H9 (cell line): ENCODE measurements around the gene CAMSAP2. TPM values are rescaled to one million over a fixed set of nuclear protein-coding genes. Genes with fewer than 3 reads are reported as not detected.

ENCODE experiments used
- DNase-seq: peaks from one replicate; pipeline ENCODE4 v3.0.0-alpha.2; 2017
- H2AFZ ChIP-seq: one replicate; pipeline ENCODE4 v1.6.1; 2013; ENCODE audit warnings: mild to moderate bottlenecking, low read length, control low read depth, moderate library complexity
- H2AK5ac ChIP-seq: 2 replicates; pipeline ENCODE4 v1.6.1; 2013; ENCODE audit warnings: low read length, control low read depth, mixed read lengths; ENCODE audit not compliant: insufficient read length
- H2BK120ac ChIP-seq: one replicate; pipeline ENCODE4 v1.6.1; 2013; ENCODE audit warnings: low read depth, mild to moderate bottlenecking, low read length, control low read depth, inconsistent platforms; ENCODE audit not compliant: poor library complexity, severe bottlenecking
- H2BK12ac ChIP-seq: 2 replicates; pipeline ENCODE4 v1.6.1; 2013; ENCODE audit warnings: low read length, control low read depth, mixed read lengths, low read depth; ENCODE audit not compliant: insufficient read length
- H2BK15ac ChIP-seq: 2 replicates; pipeline ENCODE4 v1.6.1; 2013; ENCODE audit warnings: low read depth, low read length, control low read depth
- H2BK20ac ChIP-seq: one replicate; pipeline ENCODE4 v1.6.1; 2013; ENCODE audit warnings: low read depth, mild to moderate bottlenecking, low read length, control low read depth, inconsistent platforms; ENCODE audit not compliant: poor library complexity, severe bottlenecking
- H2BK5ac ChIP-seq: 2 replicates; pipeline ENCODE4 v1.6.1; 2013; ENCODE audit warnings: low read length, control low read depth, mixed read lengths; ENCODE audit not compliant: insufficient read length
- H3K14ac ChIP-seq: 2 replicates; pipeline ENCODE4 v1.6.1; 2013; ENCODE audit warnings: low read length, control low read depth; ENCODE audit not compliant: insufficient read depth
- H3K18ac ChIP-seq: 2 replicates; pipeline ENCODE4 v1.6.1; 2013; ENCODE audit warnings: low read depth, mild to moderate bottlenecking, mixed read lengths, low read length, control low read depth; ENCODE audit not compliant: insufficient read length
- H3K23ac ChIP-seq: 2 replicates; pipeline ENCODE4 v1.6.1; 2013; ENCODE audit warnings: low read length, control low read depth, mixed read lengths, low read depth; ENCODE audit not compliant: insufficient read length
- H3K23me2 ChIP-seq: 2 replicates; pipeline ENCODE4 v1.6.1; 2013; ENCODE audit warnings: low read depth, mild to moderate bottlenecking, mixed read lengths, low read length, control low read depth; ENCODE audit not compliant: insufficient read length, poor library complexity, severe bottlenecking
- H3K27ac ChIP-seq: 2 replicates; pipeline ENCODE4 v1.5.1; 2013; ENCODE audit warnings: low read length, control low read depth, mixed read lengths, low read depth; ENCODE audit not compliant: insufficient read length
- H3K27me3 ChIP-seq: 2 replicates; pipeline ENCODE4 v1.6.1; 2013; ENCODE audit warnings: low read length, control low read depth, inconsistent platforms; ENCODE audit not compliant: insufficient read depth
- H3K4ac ChIP-seq: 2 replicates; pipeline ENCODE4 v1.6.1; 2013; ENCODE audit warnings: low read depth, mild to moderate bottlenecking, control low read depth, inconsistent platforms, low read length, moderate library complexity
- H3K4me1 ChIP-seq: 2 replicates; pipeline ENCODE4 v1.6.1; 2013; ENCODE audit warnings: low read length, control low read depth, inconsistent platforms; ENCODE audit not compliant: insufficient read depth
- H3K4me2 ChIP-seq: 2 replicates; pipeline ENCODE4 v1.6.1; 2013; ENCODE audit warnings: low read length, control low read depth, mixed read lengths; ENCODE audit not compliant: insufficient read length, insufficient read depth
- H3K56ac ChIP-seq: 2 replicates; pipeline ENCODE4 v1.6.1; 2013; ENCODE audit warnings: low read depth, mild to moderate bottlenecking, mixed read lengths, low read length, control low read depth; ENCODE audit not compliant: insufficient read length
- H3K79me1 ChIP-seq: 2 replicates; pipeline ENCODE4 v1.6.1; 2013; ENCODE audit warnings: low read depth, mild to moderate bottlenecking, moderate library complexity, low read length, control low read depth, inconsistent platforms; ENCODE audit not compliant: insufficient read depth, poor library complexity, severe bottlenecking
- H3K79me2 ChIP-seq: 2 replicates; pipeline ENCODE4 v1.6.1; 2013; ENCODE audit warnings: low read length, control low read depth, inconsistent platforms; ENCODE audit not compliant: insufficient read depth
- H3K9ac ChIP-seq: 2 replicates; pipeline ENCODE4 v1.6.1; 2013; ENCODE audit warnings: low read length, control low read depth, mixed read lengths; ENCODE audit not compliant: insufficient read length; ENCODE audit errors: extremely low read depth
- H3K9me3 ChIP-seq: one replicate; pipeline ENCODE4 v1.6.1; 2013; ENCODE audit warnings: low read depth, low read length, inconsistent platforms; ENCODE audit not compliant: control insufficient read depth
- H3T11ph ChIP-seq: one replicate; pipeline ENCODE4 v1.6.1; 2013; ENCODE audit warnings: mild to moderate bottlenecking, low read length, control low read depth, inconsistent platforms
- H4K20me1 ChIP-seq: one replicate; pipeline ENCODE4 v1.6.1; 2013; ENCODE audit not compliant: control insufficient read depth, insufficient read length, insufficient read depth
- H4K5ac ChIP-seq: 2 replicates; pipeline ENCODE4 v1.6.1; 2013; ENCODE audit warnings: low read depth, mild to moderate bottlenecking, mixed read lengths, low read length, control low read depth; ENCODE audit not compliant: insufficient read length
- H4K8ac ChIP-seq: replicated peaks from 2 replicates; pipeline ENCODE4 v1.6.1; 2013; ENCODE audit warnings: low read length, control low read depth, mixed read lengths, low read depth; ENCODE audit not compliant: insufficient read length
- H4K91ac ChIP-seq: 2 replicates; pipeline ENCODE4 v1.6.1; 2013; ENCODE audit warnings: low read depth, mild to moderate bottlenecking, moderate library complexity, mixed read lengths, low read length, control low read depth; ENCODE audit not compliant: insufficient read length
- H3K27ac Mint-ChIP-seq, 3 experiments: 2 replicates in 2 of 3; 3 replicates in 1 of 3; pipeline ENCODE4 v1.8.0; 2020 to 2021; ENCODE audit warnings: mixed read lengths in 3 of 3, mild to moderate bottlenecking in 1 of 3, moderate library complexity in 1 of 3
- H3K27me3 Mint-ChIP-seq: 2 replicates; pipeline ENCODE4 v1.8.0; 2021; ENCODE audit warnings: low read depth, mild to moderate bottlenecking, moderate library complexity, mixed read lengths
- H3K36me3 Mint-ChIP-seq, 3 experiments: 2 replicates in 2 of 3; 3 replicates in 1 of 3; pipeline ENCODE4 v1.8.0; 2020 to 2021; ENCODE audit warnings: low read depth in 3 of 3, mixed read lengths in 3 of 3; ENCODE audit not compliant: insufficient read depth in 1 of 3
- H3K4me1 Mint-ChIP-seq, 2 experiments: 2 replicates each; pipeline ENCODE4 v1.8.0; 2020; ENCODE audit warnings: mixed read lengths in 2 of 2
- H3K4me3 Mint-ChIP-seq, 2 experiments: 2 replicates in 1 of 2; 3 replicates in 1 of 2; pipeline ENCODE4 v1.8.0; 2020 to 2021; ENCODE audit warnings: mild to moderate bottlenecking in 2 of 2, mixed read lengths in 2 of 2, moderate library complexity in 1 of 2
- H3K9me3 Mint-ChIP-seq, 2 experiments: 2 replicates in 1 of 2; 3 replicates in 1 of 2; pipeline ENCODE4 v1.8.0; 2020; ENCODE audit warnings: mild to moderate bottlenecking in 2 of 2, mixed read lengths in 2 of 2, moderate library complexity in 1 of 2
- CTCF ChIP-seq: fragments of 200-600 bp; sonication (generic); conservative IDR thresholded peaks from 3 replicates; pipeline ENCODE4 v1.8.0; 2021; ENCODE audit warnings: antibody characterized with exemption, mild to moderate bottlenecking
- WGBS: extraction: QIAGEN DNeasy Blood & Tissue Kit; methylation state at CpG from one replicate; pipeline ENCODE4 v1.1.7; 2013; ENCODE audit warnings: missing lambda C conversion rate, low lambda C conversion rate, mixed read lengths; ENCODE audit not compliant: insufficient read length; ENCODE audit errors: extremely low coverage; 5-methylcytosine and 5-hydroxymethylcytosine counted together
- total RNA-seq: library from RNA; stranded (reverse); gene quantifications from 2 replicates; pipeline ENCODE4 v1.2.1, GENCODE V29; 2021

CAMSAP2 gene
- total RNA-seq, 1 experiment from 2014 or later: 33.7 TPM

GRCh38 chr1:200872446-200873115 is 133.9 kb downstream of the CAMSAP2 start, which contains the start of gene GPR25:
Gene GPR25, plus strand, starts transcription at chr1:200872981. Its CDS starts 57 bp downstream, at chr1:200873038.
- H2BK12ac ChIP-seq: no peak within 1 kb of the TSS
- TF ChIP-seq CTCF: no peak
- no peak within 1 kb of the TSS for H2BK20ac ChIP-seq
- H3K4me2 ChIP-seq: no peak within 1 kb of the TSS
- no peak within 1 kb of the TSS; the same call in 1 of the 2 replicates for H2BK15ac ChIP-seq
- no peaks in the 10 kb centered on the region for H3K23me2 ChIP-seq
- no peak within 1 kb of the TSS for H2BK5ac ChIP-seq
- peaks cover 17 to 18% of the 10 kb centered on the region in 2 experiments for H3K4me1 Mint-ChIP-seq
- H3K4me3 Mint-ChIP-seq: no peak within 1 kb of the TSS
- H3K9ac ChIP-seq: no peak within 1 kb of the TSS
- 0 out of 2 replicates have a peak within 1 kb of the TSS, but pooled peaks have one; percentile 33 for H3K14ac ChIP-seq
- H3K27ac ChIP-seq: no peak within 1 kb of the TSS
- no peaks in the 10 kb centered on the region for H3K27me3 ChIP-seq
- no peaks in the 10 kb centered on the region; a peak in 1 of 7 replicates for H3K36me3 Mint-ChIP-seq
- H3K4ac ChIP-seq: no peak within 1 kb of the TSS
- WGBS: no CpG with 5 or more reads among the region's 23 CpGs
- H3K79me2 ChIP-seq: no peaks in the 10 kb centered on the region
- no peaks in the 10 kb centered on the region for H3K27me3 Mint-ChIP-seq
- no peak within 1 kb of the TSS for H3K23ac ChIP-seq
- H3K9me3 ChIP-seq: no peaks in the 10 kb centered on the region
- no peaks in the 10 kb centered on the region for H3K79me1 ChIP-seq
- H3T11ph ChIP-seq: no peak within 1 kb of the TSS
- H3K56ac ChIP-seq: no peak within 1 kb of the TSS
- H3K9me3 Mint-ChIP-seq: no peaks in the 10 kb centered on the region
- H3K4me1 ChIP-seq: peaks cover 4% of the 10 kb centered on the region
- H4K5ac ChIP-seq: no peak within 1 kb of the TSS
- no peaks in the 10 kb centered on the region for H4K20me1 ChIP-seq
- no peak within 1 kb of the TSS for H3K27ac Mint-ChIP-seq
- H2AFZ ChIP-seq: no peak within 1 kb of the TSS
- H4K91ac ChIP-seq: no peak within 1 kb of the TSS
- H3K18ac ChIP-seq: no peak within 1 kb of the TSS
- no peak within 1 kb of the TSS for H2AK5ac ChIP-seq
- DNase-seq: no peak
- H4K8ac ChIP-seq: no peak within 1 kb of the TSS
- H2BK120ac ChIP-seq: no peak within 1 kb of the TSS
